GM08714 (cell line): ENCODE measurements around the gene KIF7.

Experiments used
- H3K4me3 ChIP-seq: fragments of 200-500 bp; sonication (Bioruptor generic); 2 replicates; pipeline ENCODE4 v1.5.1; 2014; ENCODE audit warnings: mild to moderate bottlenecking, low read length, inconsistent platforms
- ZNF274 ChIP-seq: IDR thresholded peaks from 2 replicates; pipeline ENCODE4 v1.6.1; 2012; ENCODE audit warnings: mild to moderate bottlenecking, low read depth, low read length

Gene KIF7, protein sequence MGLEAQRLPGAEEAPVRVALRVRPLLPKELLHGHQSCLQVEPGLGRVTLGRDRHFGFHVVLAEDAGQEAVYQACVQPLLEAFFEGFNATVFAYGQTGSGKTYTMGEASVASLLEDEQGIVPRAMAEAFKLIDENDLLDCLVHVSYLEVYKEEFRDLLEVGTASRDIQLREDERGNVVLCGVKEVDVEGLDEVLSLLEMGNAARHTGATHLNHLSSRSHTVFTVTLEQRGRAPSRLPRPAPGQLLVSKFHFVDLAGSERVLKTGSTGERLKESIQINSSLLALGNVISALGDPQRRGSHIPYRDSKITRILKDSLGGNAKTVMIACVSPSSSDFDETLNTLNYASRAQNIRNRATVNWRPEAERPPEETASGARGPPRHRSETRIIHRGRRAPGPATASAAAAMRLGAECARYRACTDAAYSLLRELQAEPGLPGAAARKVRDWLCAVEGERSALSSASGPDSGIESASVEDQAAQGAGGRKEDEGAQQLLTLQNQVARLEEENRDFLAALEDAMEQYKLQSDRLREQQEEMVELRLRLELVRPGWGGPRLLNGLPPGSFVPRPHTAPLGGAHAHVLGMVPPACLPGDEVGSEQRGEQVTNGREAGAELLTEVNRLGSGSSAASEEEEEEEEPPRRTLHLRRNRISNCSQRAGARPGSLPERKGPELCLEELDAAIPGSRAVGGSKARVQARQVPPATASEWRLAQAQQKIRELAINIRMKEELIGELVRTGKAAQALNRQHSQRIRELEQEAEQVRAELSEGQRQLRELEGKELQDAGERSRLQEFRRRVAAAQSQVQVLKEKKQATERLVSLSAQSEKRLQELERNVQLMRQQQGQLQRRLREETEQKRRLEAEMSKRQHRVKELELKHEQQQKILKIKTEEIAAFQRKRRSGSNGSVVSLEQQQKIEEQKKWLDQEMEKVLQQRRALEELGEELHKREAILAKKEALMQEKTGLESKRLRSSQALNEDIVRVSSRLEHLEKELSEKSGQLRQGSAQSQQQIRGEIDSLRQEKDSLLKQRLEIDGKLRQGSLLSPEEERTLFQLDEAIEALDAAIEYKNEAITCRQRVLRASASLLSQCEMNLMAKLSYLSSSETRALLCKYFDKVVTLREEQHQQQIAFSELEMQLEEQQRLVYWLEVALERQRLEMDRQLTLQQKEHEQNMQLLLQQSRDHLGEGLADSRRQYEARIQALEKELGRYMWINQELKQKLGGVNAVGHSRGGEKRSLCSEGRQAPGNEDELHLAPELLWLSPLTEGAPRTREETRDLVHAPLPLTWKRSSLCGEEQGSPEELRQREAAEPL (N-terminal part only)

DNA sequence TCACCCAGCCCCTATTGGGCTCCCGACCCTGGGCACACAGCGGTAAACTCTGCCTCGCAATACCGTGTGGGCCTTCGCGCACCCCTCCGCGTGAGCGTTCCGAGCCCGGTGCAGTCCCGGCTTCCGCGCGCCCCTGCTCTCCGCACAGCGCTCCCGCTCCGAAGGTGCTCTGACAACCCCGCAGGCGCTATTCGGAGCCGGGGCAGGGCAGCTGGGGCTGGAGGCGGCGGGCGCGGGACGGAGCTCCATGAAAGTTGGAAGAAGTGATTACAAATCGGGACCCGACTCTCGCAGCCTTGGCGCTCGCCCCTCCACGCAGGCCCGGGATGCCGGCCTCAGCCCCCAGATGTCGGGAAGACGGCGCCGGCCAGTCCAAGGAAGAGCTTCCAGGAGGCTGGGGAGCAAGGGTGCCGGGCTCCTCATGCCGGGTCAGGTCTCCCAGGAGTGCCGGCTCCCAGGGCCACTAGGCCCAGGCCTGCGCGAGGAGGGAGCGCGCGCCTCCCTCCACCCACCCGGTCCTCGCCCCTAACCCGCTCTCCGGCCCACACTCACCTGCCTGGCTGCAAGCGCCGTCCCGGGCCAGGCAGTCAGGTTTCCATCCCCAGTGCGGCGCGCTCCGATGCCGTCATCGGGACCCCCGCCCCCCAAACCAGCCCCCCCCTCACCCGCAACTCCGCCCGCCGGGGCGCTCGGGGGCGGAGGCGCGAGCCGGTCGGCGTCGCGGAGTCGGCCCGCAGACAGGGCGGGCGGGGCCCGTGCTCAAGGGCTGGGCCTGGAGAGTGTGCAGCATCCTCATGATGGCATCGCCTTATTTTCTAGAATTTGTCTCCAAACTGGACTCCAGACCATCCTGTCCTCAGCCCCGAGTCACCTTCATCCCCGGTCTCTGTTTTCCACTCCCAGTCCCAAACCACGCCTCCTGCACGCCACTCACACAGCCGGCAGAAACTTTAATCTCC is at the start of gene KIF7:
KIF7 (minus strand) TSS at position 621 of the 959 bp plus-strand sequence. CDS start 2,537 bp downstream, outside the sequence.
- TF ChIP-seq ZNF274: no peak
- H3K4me3 ChIP-seq: peak within 1 kb of the TSS; percentile 46

DNA sequence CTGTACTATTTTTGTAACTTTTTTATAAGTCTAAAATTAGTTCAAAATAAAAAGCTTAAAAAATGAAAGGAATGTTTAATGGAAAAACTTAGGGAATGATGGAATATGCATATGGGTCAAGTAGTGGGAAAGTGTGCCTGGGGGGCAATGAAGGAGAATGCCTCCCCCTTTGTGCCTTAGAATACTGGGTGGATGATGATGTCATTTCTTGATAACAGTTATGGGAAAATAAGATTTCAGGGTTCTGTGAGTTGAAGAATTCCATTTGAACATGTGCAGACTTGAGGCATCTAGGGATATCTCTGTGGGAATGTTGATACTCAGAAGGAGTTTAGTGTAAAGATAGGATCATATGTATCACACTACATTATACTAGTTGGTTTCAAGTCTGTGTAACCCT is 49.1 kb upstream of the KIF7 start:
- no peak for TF ChIP-seq ZNF274
- H3K4me3 ChIP-seq: no peak overlapping the region

- no peak for TF ChIP-seq ZNF274
- no peak overlapping the region for H3K4me3 ChIP-seq
Observed at GRCh38 chr15:89695198-89695597, 39.9 kb upstream of the KIF7 start.

DNA sequence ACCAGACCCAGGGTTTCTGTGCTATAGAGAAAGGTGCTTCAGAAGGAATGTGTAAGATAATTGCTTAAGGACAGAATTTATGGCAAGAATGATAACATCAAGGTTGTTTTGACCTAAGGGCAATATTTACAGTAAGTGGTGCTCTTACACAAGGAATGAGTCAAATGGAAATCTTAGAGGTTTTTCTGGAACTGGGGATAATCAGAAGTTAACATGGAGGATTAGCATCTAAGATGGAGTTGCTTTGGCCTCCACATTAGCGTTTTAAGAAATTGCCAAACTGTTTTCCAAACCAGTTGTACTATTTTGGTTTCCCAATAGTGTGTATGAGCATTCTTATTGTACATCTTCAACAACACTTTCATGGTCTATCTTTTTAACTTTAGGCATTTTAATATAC is 38.4 kb upstream of the KIF7 start:
- no peak overlapping the region for H3K4me3 ChIP-seq
- no peak for TF ChIP-seq ZNF274

GRCh38 chr15:89693091-89693490 is 37.8 kb upstream of the KIF7 start:
- TF ChIP-seq ZNF274: no peak
- no peak overlapping the region for H3K4me3 ChIP-seq

- no peak for TF ChIP-seq ZNF274
- H3K4me3 ChIP-seq: peak within 1 kb of the TSS; percentile 74
Observed at GRCh38 chr15:89690276-89691218, 35.3 kb upstream of the KIF7 start, which contains the start of the genes PEX11A and WDR93. Gene PEX11A (minus strand): TSS chr15:89690754. CDS start chr15:89690632, 122 bp downstream. Gene WDR93 (plus strand): TSS chr15:89690811. CDS start chr15:89701747, 10,936 bp downstream.

DNA sequence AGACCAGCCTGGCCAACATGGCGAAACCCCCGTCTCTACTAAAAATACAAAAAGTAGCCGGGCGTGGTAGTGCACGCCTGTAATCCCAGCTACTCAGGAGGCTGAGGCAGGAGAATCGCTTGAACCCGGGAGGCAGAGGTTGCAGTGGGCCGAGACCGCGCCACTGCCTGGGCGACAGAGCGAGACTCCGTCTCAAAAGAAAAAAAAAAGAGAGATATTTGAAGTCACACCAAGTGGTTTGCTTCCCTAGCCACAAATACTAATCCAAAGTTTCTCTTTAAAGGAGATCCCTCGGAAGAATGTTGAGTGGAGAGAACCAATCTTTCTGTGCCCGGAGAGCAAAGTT is 34.6 kb upstream of the KIF7 start:
- H3K4me3 ChIP-seq: peak overlapping the region; percentile 74

DNA sequence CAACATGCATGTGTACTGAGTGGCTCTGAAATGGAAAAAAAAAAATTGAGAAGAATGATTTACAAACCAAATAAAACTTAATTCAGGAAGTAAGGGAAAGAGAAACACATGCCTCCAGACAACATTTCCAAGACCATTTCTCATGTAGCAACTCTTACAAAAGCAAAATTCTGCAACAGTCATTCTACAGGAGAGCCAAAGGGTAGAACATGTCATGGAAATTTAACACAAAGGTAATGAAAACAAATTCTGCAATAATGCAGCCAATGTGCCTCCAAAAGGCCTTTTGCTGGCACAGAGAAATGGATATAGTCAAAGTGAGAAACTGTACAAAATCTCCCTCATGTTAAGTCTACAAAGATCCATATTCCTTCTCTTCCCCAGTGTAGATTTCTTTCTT is 31.3 kb upstream of the KIF7 start:
- TF ChIP-seq ZNF274: no peak
- no peak overlapping the region for H3K4me3 ChIP-seq

- no peak overlapping the region for H3K4me3 ChIP-seq
- TF ChIP-seq ZNF274: no peak
Observed at GRCh38 chr15:89685995-89686394, 30.7 kb upstream of the KIF7 start.

DNA sequence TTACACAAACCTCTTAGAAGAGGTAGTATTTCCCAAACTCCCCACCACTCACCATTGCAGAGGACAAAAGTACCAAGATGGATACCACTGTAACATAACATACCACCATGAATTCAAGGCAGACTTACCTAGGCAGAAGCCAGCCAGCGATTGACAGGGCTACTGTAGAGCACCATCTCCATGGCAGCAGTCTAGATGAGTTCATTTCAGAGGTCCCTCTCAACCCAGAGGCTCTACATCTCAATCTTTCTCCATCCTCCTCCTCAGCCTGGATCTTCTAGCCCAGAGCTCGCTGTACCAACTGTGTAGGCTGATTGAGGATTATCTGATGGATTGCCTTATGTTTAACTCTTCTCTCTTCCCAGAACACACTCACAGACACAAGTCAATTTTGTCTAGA is 25.9 kb upstream of the KIF7 start:
- no peak overlapping the region for H3K4me3 ChIP-seq
- no peak for TF ChIP-seq ZNF274

DNA sequence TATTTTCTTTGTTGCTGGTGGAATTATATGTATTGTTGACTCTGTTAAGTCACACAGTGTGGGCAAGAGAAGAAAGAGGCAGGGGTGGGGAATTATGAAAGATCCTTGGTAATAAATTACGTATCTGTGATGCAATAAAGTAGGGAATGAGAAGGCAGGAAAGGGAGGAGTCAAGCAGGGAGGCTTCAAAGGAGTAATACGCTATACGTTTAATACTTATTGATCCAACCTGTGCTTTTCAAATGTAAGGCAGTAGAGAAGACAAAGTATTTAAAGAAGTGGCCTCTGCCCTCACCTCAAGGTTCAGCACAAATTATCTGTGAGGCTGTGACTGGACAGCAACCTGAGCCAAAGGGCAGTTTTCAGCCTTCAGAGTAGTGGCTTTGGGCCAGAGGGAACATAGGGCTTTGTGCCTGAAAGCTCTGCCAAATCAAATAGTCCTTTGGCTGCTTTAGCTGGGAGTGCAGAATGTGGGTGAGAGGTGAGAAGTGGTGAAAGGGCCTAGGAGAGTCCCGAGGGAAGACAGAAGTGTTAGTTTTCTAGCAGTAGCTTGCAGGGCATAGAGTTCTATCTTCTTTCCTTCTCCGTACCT is 25.1 kb upstream of the KIF7 start:
- H3K4me3 ChIP-seq: no peak overlapping the region
- no peak for TF ChIP-seq ZNF274

- no peak within 1 kb of the TSS for H3K4me3 ChIP-seq
- no peak for TF ChIP-seq ZNF274
Observed at GRCh38 chr15:89679212-89679611, 23.9 kb upstream of the KIF7 start, which contains the start of gene PLIN1. Gene PLIN1 (minus strand): TSS chr15:89679367. CDS start chr15:89677489, 1,878 bp downstream.
